Umbilical cord (tissue), 2 donors: ENCODE measurements around the gene LAIR1. TPM values are rescaled to one million over a fixed set of nuclear protein-coding genes. Genes with fewer than 3 reads are reported as not detected.
"Not testable (repeated sequence)": the region's sequence is repeated elsewhere in the genome, so short reads cannot be mapped to it uniquely, and the experiment has no call there.

Experiments used
- DNase-seq: peaks from one replicate; pipeline ENCODE4 v3.0.0-alpha.2; 2015; ENCODE audit warnings: low spot score
- total RNA-seq: library from RNA; depleted of rRNA; stranded (reverse); fragments of >200 nt; gene quantifications from one replicate; pipeline ENCODE4 v1.2.3, GENCODE V29; 2014; ENCODE audit warnings: low replicate concordance; ENCODE audit not compliant: insufficient read depth

LAIR1 gene
- total RNA-seq, 1 donor from 2014 or later: 19.7 TPM

DNA sequence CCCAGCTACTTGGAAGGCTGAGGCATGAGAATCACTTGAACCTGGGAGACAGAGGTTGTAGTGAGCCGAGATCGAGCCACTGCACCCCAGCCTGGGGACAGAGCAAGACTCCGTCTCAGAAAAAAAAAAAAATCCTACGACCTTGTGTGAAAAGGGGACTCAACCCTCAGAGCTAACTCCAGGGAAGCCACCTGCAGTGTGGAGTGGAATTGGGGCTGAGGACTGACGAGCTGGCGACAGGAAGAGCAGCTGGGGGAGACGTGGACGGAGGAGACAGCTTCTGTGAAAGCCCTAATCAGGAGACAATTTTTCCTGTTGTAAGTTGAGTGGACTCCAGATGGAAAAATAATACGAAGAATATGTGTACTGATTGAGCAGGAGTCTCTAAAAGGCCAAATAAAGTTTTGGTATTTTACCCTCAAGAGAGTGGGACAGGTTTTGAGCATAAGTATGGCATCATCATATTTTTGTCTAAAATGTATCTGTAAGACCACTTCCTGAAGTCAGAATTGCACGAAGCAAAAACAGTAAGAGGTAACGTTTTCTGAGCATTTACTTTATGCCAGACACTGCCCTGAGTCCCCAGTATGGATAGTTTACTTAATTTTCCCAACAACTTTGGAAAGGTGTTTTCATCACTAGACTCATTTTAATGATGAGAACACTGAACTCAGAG is 12.0 kb upstream of the LAIR1 start:
- no peak for DNase-seq

DNA sequence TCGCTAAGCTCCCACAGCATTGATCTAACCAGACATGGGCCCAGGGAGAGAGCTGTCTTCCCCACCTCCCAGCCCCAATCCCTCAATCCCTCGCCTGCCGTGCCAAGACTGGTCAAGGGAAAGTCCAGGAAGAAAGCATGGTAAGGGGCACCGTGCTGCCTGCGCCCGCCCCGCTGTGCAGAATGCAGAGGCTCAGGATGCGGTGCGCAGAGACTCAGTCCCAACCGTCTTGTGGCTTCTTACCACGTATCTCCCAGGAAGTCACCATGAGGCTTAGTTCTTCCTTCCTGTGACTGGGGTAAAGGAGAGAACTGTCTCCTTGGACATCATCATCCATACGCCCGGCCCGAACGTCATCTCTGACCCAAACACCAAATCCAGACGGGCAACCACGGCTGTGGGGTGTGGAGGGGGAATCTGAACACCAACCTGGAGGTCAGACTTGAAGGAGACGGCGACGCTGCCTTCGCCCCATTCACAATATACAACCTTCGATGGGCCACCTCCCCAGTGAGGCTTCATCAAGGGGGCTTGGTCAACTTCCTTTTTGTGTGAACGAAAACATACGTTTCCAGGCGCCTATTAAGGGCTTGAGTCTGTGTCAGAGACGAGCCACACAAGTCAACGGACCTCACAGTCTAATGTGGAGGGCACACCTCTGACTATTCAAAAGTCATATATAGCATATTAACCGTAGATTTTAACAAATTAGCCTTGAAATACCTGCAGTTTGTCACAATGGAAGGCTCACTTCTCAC is 10.6 kb upstream of the LAIR1 start:
- DNase-seq: not testable (repeated sequence)

DNA sequence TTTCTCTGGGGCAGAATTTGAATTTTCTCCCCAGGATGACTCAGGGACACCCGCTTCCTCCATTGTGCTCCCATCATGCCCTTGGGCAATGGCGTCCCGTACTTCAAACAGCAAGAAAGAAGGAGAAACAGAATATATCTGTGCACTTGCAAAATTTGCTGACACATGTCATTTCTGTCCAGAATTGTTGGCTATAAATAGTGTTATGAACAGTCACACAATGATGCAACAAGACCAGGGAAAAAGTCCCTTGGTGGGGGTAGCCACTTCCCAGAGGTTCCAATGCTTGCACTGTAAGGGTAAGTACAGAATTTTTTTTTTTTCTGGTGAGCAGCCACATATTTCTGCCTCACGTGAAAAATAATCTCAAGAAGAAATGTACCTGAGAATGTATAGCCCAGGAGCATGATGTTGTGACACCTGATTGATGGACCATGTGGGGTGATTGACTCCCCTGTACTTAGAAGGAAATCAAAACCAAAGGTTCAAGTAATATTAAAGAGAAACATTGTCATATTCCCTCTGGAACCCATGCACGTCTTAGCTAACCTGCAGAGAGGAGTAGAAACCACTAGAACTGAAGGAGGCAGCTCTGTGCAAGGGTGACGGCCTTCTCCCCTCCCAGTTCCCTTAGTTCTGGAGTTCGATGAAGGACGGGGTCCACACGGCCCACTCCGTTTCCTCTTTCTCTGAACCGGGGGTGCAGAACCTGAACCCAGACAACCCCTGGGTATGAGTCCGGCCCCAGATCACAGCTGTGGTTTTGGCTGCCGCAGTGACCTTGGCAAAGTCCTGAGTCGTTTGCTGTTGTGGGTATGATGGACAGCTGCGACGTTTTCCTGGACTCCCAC is 9.3 kb upstream of the LAIR1 start:
- DNase-seq: peak; percentile 26

- not testable (repeated sequence) for DNase-seq
These were observed 6.7 kb upstream of the LAIR1 start for GRCh38 chr19:54371453-54371852.

GRCh38 chr19:54370434-54370796 is 5.7 kb upstream of the LAIR1 start:
- not testable (repeated sequence) for DNase-seq

- not testable (repeated sequence) for DNase-seq
These were observed 5.1 kb upstream of the LAIR1 start for GRCh38 chr19:54369688-54370433.

DNA sequence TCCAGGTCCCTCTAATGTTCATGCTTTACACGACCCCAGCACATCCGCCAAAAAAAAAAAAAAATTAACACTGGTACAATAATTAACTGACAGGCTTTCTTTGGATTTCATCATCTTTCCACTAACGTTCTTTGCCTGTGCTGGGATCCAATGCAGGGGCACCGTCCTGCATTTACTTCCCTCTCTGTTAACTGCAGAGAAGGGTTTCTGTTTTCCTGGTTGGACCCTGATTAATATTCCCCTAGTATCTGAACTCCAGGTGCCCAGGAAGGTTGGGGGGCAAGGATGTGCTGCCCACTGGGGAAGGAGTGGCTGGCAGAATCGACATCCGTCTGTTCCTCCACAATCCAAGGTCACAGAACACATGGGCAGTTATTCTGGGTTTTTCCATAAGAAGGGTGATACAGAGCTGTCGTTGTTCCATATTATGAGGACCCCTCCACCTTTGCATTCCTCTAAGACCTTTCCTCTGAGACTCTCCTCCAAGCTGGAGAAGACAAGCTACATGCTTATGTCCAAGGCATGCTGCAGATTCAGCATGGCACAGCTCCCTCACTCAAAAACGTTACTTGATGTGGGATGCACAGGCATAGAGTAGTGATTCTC is 4.5 kb upstream of the LAIR1 start:
- DNase-seq: no peak

DNA sequence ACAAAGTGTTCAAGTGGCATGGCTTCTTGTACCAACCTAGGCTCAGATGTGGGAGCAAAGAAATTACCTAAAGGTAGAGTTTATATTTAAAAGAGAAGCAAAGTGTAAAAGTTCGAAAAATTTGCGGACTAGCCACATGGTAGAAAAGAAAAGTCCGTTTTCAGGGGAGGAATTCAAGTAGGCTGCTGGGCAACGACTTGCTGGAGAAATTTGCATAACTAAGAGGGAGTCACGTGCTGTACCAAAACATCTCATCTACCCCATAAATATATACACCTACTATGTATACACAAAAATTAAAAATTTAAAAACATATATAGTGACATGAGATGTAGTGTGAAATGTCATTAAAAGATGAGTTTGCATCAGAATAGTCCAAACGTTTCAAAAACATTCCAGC is 2.1 kb upstream of the LAIR1 start:
- no peak for DNase-seq

- DNase-seq: not testable (repeated sequence)
These were observed 1.1 kb upstream of the LAIR1 start for GRCh38 chr19:54365798-54366197.

DNA sequence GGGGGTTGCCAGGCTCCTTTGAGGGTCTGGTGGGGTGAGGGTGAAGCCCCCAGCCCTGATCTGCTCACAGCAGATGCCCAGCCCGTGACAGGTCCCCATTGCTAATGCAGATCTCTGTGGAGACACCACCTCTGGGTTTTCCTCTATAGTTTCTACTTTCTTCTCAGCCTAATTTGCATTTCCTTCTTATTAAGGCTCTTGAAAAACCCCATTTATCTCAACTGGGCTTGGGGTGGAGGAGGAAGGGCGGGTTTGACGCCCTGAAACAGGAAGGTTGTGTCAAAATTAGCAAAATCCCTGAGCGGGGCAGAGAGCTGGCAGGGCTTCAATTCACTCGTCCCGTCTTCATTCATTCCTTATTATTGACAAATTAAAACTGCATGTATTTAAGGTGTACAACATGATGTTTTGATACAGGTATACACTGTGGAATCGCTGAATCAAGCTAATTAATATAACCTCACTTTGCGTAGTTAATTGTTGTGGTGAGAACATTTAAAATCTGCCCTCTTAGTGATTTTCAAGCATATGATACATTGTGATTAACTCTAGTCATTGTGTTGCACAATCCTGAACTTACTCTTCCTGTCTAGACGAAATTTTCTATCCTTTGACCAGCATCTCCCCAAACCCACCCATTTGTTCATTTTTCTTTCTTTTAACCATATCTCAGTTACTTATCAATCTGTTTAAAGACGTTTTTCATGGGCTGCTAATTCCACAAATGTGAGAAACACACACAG is 2.9 kb downstream of the LAIR1 start:
- DNase-seq: not testable (repeated sequence)

DNA sequence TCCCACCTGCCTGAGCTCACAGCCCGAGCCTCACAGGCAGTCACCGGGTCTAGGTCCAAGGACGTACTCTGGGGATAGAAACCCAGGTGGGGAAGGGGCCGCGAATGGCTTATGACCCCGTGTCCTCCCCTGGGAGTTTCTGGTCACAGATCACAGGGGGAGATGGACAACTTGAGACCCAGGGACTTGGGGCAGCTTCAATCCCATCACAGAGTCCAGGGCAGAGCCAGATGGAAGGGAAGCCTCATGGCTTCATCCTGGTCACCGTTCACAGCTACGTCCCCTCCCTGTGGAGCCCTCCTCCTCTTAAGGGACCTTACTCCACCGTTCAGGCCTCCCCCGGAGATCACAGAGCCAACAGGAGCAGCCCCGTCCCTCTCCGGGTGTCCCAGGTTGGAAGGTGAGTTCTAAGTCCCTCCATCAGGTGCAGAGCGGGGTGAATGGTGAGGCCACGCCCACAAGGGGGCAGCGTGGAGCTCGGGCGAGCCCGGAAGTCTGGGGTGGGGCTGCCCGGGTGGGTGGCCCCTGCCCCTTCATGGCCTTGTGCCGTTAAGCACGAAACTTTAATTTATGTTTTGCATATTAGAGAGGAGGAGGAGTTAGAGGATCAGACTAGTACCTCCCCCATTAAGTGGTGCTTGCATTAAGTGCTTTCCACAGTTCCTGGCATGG is 5.4 kb downstream of the LAIR1 start:
- DNase-seq: not testable (repeated sequence)

GRCh38 chr19:54357381-54357780 is 7.3 kb downstream of the LAIR1 start:
- no peak for DNase-seq

- no peak for DNase-seq
These were observed 8.2 kb downstream of the LAIR1 start for GRCh38 chr19:54356444-54357056.

DNA sequence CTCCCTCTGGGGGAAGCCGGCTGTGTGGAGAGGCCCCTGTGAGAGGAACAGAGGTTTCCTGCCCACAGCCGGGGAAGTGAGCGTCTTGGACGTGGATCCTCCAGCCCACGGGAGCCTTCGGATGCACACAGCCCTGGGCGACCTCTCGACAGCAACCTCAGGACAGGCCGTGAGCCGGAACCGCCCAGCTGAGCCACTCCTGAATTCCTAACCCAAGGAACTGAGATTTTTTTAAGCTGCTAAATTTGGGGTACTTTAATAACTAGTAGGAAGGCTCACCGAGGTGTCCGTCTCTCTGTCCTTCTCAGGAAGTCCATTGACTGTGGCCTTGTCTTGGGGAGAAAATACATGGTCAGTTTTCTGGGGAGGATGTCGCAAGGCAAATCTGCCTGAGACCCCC is 9.1 kb downstream of the LAIR1 start:
- no peak for DNase-seq

DNA sequence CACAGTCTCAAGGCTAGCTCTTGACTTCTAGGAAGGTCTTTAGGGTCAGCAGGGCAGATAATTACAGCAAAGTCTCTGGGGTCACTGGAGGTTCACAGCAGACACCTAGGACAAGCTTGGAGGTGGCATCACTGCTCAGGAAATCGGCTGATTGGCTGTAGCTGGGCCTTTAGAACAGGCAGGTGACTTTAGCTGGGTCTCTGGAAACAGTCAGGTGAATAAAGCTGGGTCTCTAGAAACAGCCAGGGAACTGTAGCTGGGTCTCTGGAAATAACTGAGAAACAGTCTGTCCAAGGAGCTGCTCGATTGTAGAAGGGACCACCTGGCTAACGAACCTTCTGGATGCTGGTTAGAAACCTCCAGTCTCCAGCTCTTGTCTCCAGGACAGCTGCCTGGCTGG is 10.0 kb downstream of the LAIR1 start:
- DNase-seq: no peak

DNA sequence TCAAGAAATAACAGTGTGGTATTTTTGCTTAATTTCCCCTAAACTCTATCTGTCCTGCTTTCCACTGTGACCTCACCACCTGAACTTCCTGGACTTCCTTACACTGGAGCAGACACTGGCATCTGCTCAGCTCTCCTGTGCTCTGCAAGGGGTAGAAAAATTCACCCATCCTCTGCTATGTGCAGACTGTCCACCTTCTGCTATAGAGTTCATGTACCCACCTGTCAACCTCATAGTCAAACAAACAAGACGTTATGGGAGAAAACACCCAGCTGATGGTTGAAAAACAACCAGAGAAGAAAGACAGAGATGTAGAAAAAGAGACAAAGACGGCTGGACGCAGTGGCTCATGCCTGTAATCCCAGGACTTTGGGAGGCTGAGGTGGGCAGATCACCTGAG is 12.2 kb downstream of the LAIR1 start:
- DNase-seq: no peak

- no peak for DNase-seq
These were observed 12.7 kb downstream of the LAIR1 start for GRCh38 chr19:54352041-54352440.

DNA sequence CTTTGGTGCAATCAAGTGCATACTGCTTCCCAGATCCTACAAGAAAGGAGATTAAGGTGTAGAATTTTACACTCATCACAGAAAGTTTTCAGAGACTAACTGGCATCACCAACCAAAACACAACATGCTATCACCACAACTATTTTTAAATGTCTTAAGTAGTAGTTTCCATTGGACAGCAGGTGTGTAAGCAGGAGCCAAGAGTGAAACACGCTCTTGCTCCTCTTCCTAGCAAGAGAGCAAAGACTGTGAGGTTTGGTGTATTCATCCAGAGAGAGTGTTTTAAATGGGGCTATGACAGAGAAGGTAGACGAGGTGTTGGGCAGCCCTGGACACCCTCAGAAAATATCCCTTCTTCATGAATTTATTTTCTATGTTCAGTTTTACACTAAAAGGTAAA is 13.3 kb downstream of the LAIR1 start:
- no peak for DNase-seq

DNA sequence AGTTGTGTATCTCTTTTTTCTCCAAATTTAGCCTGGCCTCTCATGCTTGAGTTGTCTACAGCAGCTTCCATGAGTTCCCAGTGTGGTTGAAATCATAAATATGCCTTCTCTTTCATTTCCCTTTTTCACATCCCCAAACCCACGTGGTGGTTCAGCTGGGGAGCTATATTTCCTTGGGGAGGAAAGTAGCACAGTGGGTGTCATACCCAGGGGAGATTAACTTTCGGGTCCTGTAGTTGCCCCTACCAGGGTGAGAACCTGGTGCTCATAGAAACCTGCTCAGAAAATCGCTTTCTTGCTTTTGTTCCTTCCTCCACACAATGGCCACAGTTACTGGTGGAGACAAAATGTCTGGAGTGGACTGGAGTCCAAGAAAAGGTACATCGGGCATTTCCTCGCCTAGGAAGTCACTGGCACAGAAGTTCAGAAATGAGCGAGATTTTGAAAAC is 18.8 kb downstream of the LAIR1 start:
- peak; percentile 19 for DNase-seq
